Thyroid gland (tissue), 4 donors: Measurements from ENCODE around the gene ATF3. TPM values are rescaled to one million over a fixed set of nuclear protein-coding genes. Genes with fewer than 3 reads are reported as not detected.

Experiments
- DNase-seq, 2 donors: peaks; one replicate each; pipeline ENCODE4 v3.0.0-alpha.2; 2019
- H3K27ac ChIP-seq, 3 donors: fragments of 200-600 bp; sonication (generic); 1 replicate in 2 of 3; 2 replicates in 1 of 3; pipeline ENCODE4 v1.5.1; 2016 to 2019; ENCODE audit warnings: mild to moderate bottlenecking in 1 of 3, moderate library complexity in 1 of 3
- H3K27me3 ChIP-seq: fragments of 200-600 bp; sonication (generic); one replicate; pipeline ENCODE4 v1.5.1; 2019
- H3K36me3 ChIP-seq, 2 donors: fragments of 200-600 bp; sonication (generic); one replicate each; pipeline ENCODE4 v1.5.1; 2016 to 2019
- H3K4me1 ChIP-seq, 2 donors: fragments of 200-600 bp; sonication (generic); one replicate each; pipeline ENCODE4 v1.5.1; 2017 to 2019
- H3K4me3 ChIP-seq, 3 donors: fragments of 200-600 bp; sonication (generic); replicated peaks in 1 of 3; 1 replicate in 2 of 3; 2 replicates in 1 of 3; pipeline ENCODE4 v1.5.1; 2016; ENCODE audit warnings: mild to moderate bottlenecking in 1 of 3
- H3K9me3 ChIP-seq: fragments of 200-600 bp; sonication (generic); one replicate; pipeline ENCODE4 v1.5.1; 2017
- POLR2A ChIP-seq, 2 donors: fragments of 450-650 bp; IDR thresholded peaks; one replicate each; pipeline ENCODE4 v1.6.1; 2017; ENCODE audit warnings: antibody characterized with exemption in 2 of 2, mild to moderate bottlenecking in 2 of 2, moderate library complexity in 1 of 2
- WGBS, 2 donors: methylation state at CpG; one replicate each; pipeline ENCODE4 v1.1.5; 2017; 5-methylcytosine and 5-hydroxymethylcytosine counted together
- intact Hi-C: fragments of 100-400 bp; cut with DNase I; formaldehyde crosslinking; loops from one replicate; pipeline ENCODE4 v1.15.1; 2023
- total RNA-seq, 4 donors: library from RNA; depleted of rRNA; stranded (reverse); fragments of >200 nt; gene quantifications; one replicate each; pipeline ENCODE4 v1.2.3, GENCODE V29; 2016
- TF ChIP-seq, protein P1 (sequence below), 6 experiments: fragments of 200-600 bp in 3 of 6; fragments of 450-650 bp in 3 of 6; sonication (generic) in 3 of 6; IDR thresholded peaks; one replicate each; pipeline ENCODE4 v1.5.1; 2016 to 2019; ENCODE audit warnings: antibody characterized with exemption in 6 of 6, mild to moderate bottlenecking in 2 of 6, inconsistent platforms in 1 of 6, moderate library complexity in 1 of 6

The ATF3 gene
- total RNA-seq, 4 donors from 2014 or later, result 9.2 to 21.2 (median 14.7) TPM

DNA sequence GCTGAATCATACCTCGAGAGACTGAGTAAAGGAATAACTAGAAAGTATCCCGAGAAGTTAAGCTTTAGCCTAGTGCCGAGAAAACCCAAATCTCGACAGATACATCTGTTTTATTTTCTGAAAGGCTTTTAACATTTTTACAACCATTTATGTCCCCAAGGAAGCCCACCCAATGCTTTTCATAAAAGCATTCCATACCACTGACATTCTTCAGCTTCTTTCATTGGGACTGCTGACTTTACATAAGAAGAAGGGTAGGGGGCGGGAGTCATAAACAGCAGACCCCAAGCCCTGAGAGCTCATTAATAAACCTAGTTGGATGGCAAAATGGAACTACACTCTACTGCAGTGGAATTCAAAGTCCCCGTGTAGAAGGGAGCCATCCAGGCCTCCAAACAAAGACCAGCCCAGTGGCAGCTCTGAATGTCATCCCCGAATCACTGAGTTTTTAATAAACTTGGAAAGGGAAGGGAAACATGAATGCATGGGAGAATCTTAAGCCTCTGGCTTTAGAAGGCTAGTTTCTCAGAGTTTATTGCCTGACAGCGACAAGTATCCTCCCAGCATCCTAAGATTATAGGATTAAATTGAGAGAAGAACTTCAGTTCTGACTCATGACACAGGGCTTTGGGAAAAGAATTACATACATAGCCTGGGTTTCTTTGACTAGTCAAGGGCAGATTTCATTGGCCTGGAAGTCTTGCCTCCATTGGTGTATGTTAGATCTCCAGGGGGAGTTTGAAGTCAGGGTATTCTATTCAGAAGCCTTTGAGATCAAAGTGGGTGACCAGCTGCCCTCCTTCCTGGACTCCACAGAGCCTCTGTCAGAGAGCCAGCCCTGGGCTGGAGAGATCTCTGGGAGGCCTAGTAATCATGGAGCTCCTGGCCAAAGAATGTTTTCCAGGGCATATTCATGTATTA, 3.7 kb downstream of the ATF3 start:
- intact Hi-C loops, result loop anchor here (5.0 kb wide), 1 partner anchor 45 kb away; no protein-coding TSS in a partner anchor
- 91 to 95% methylated on average over 8 of the region's 8 CpGs for WGBS, 2 donors
- no peak overlapping the region for H3K4me3 ChIP-seq
- H3K9me3 ChIP-seq, result no peaks in the 10 kb centered on the region
- H3K4me1 ChIP-seq, result peaks cover 14 to 16% of the 10 kb centered on the region in 2 donors
- TF ChIP-seq POLR2A (IDR thresholded peaks at IDR 0.05), result no peak
- TF ChIP-seq, protein P1, sequence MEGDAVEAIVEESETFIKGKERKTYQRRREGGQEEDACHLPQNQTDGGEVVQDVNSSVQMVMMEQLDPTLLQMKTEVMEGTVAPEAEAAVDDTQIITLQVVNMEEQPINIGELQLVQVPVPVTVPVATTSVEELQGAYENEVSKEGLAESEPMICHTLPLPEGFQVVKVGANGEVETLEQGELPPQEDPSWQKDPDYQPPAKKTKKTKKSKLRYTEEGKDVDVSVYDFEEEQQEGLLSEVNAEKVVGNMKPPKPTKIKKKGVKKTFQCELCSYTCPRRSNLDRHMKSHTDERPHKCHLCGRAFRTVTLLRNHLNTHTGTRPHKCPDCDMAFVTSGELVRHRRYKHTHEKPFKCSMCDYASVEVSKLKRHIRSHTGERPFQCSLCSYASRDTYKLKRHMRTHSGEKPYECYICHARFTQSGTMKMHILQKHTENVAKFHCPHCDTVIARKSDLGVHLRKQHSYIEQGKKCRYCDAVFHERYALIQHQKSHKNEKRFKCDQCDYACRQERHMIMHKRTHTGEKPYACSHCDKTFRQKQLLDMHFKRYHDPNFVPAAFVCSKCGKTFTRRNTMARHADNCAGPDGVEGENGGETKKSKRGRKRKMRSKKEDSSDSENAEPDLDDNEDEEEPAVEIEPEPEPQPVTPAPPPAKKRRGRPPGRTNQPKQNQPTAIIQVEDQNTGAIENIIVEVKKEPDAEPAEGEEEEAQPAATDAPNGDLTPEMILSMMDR (IDR thresholded peaks at IDR 0.05), result no peak
- no peak for DNase-seq
- peaks cover 12 to 24% of the 10 kb centered on the region in 2 donors for H3K36me3 ChIP-seq
- no peak overlapping the region for H3K27ac ChIP-seq
- no peaks in the 10 kb centered on the region for H3K27me3 ChIP-seq

DNA sequence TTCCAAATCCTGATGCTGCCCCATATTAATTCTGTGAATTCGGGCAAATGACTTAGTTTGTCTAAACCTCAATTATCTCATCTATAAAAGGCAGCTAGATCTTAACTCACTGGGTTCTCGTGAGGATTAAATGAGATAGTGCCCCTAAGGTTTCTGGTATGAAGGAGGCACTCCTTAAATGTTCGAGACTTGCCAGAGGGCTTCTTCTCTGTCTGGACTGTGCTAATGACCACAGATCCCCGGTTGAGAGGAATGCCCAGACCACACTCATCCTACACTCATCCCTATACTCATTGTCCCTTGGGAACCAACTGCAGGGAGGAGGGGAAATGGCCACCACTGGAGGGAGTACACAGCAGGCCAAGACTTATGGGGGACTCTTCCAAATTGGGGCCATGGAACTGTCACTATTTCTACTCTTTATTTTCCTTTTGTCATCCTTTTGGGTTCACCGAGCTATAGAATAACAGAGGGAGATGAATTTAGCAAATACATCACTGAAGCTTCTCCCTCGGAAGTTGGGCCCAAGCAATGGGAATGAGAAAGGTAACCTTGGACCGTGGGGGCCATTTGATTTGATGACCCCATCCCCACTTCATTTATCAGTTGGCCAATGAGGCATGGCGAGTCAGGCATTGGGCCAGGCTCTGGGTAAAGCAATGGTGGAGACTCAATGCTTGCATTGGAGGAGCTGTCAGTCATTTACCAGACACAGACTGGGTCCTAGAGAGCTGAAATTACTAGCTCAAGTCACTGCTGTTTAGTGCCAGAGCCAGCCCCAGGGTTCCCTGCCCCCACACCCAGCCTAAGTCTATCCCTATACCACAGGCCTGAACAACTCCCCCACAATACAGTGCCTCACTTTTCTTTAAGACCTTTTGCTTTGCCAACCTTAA, 5.1 kb downstream of the ATF3 start:
- Histone ChIP-seq H3K4me3 (no peak overlapping the region), H3K27ac (no peak overlapping the region), H3K9me3 (no peaks in the 10 kb centered on the region), H3K27me3 (no peaks in the 10 kb centered on the region), H3K36me3 (peaks cover 22 to 34% of the 10 kb centered on the region in 2 donors), H3K4me1 (peaks cover 11 to 15% of the 10 kb centered on the region in 2 donors)
- TF ChIP-seq, protein P1 (IDR thresholded peaks at IDR 0.05), result no peak
- no peak for TF ChIP-seq POLR2A (IDR thresholded peaks at IDR 0.05)
- intact Hi-C loops, result loop anchor here (5.0 kb wide), 1 partner anchor 46 kb away; no protein-coding TSS in a partner anchor
- DNase-seq, result no peak
- WGBS, 2 donors, result 90 to 92% methylated on average over 8 of the region's 8 CpGs

GRCh38 chr1:212614453-212615200, 6.1 kb downstream of the ATF3 start:
- Histone ChIP-seq H3K4me3 (no peak overlapping the region), H3K9me3 (no peaks in the 10 kb centered on the region), H3K36me3 (peaks cover 31 to 43% of the 10 kb centered on the region in 2 donors), H3K27me3 (no peaks in the 10 kb centered on the region), H3K4me1 (peaks cover 10 to 15% of the 10 kb centered on the region in 2 donors), H3K27ac (no peak overlapping the region)
- intact Hi-C loops, result loop anchor here (5.0 kb wide), 1 partner anchor 47 kb away; no protein-coding TSS in a partner anchor
- 87 to 93% methylated on average over 5 of the region's 5 CpGs for WGBS, 2 donors
- DNase-seq, result no peak
- TF ChIP-seq, protein P1 (IDR thresholded peaks at IDR 0.05), result no peak
- no peak for TF ChIP-seq POLR2A (IDR thresholded peaks at IDR 0.05)

DNA sequence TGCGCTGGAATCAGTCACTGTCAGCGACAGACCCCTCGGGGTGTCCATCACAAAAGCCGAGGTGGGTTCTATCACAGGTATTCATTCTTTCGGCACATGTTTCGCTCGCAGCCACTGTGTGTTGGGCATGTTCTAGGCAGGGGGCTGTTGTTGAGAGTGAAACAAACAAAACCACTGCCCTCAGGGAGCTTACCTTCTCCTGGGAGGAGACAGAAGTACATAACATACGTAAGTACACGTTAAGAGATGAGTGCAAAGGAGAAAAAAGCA, 6.6 kb downstream of the ATF3 start:
- 94 to 97% methylated on average over 9 of the region's 9 CpGs for WGBS, 2 donors
- no peak for DNase-seq
- Histone ChIP-seq H3K9me3 (no peaks in the 10 kb centered on the region), H3K36me3 (peaks cover 36 to 48% of the 10 kb centered on the region in 2 donors), H3K4me1 (peaks cover 5 to 10% of the 10 kb centered on the region in 2 donors), H3K27ac (no peak overlapping the region), H3K4me3 (no peak overlapping the region), H3K27me3 (no peaks in the 10 kb centered on the region)
- intact Hi-C loops, result no loop called here
- no peak for TF ChIP-seq POLR2A (IDR thresholded peaks at IDR 0.05)
- TF ChIP-seq, protein P1 (IDR thresholded peaks at IDR 0.05), result no peak
